ENCODE measurements around the gene UST.

Gene UST

DNA sequence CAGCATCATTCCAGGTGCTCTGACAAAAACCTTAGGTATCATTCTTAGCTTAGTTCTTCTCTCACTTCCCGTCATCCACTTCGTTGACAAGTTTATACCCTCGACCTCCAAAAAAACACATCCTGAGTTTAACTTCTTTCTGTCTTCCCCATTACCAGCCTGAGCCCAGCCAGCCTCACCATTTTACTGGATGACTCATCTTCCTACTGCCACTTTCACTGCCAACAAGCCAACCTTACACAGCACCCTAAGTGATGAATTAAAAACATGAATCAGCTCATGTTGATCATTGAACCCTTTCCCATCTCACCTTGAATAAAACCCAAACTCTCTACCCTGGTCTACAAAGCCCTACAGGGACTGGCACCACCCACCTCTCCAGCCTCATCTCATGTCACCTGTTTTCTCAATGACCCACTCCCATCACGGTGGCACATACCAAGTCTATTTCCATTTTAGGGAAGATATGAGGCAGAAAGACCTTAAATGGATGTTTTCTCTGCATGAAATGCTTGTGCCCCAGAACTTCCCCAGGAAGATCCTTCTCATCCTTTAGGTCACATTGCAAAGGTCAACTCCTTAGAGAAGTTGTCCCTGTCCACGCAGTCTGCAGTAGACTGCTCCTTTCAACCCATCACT is 9.9 kb upstream of the UST start:
- peaks cover 0 to 5% of the 10 kb centered on the region in 2 experiments for H3K27me3 ChIP-seq (ENCODE audit: control insufficient read depth in 1 of 2, insufficient read depth in 1 of 2, low read length in 2 of 2)
- no peak overlapping the region for H2BK120ac ChIP-seq (ENCODE audit: low read depth, low read length)
- H2AFZ ChIP-seq (ENCODE audit: low read depth, low read length), result no peak overlapping the region
- H3K14ac ChIP-seq (ENCODE audit: low read length in 2 of 2), result no peak overlapping the region
- no peak overlapping the region for H4K8ac ChIP-seq (ENCODE audit: low read length)
- H3K4me3 ChIP-seq (ENCODE audit: insufficient read depth in 1 of 2, low read depth in 1 of 2, low read length in 2 of 2), result no peak overlapping the region
- DNase-seq, result no peak
- no peak overlapping the region for H3K4ac ChIP-seq (ENCODE audit: low read depth in 1 of 2, low read length in 2 of 2)
- no peak overlapping the region for H3K23ac ChIP-seq (ENCODE audit: low read length in 2 of 2)
- no peak overlapping the region for H3K27ac ChIP-seq (ENCODE audit: low read length, poor library complexity, severe bottlenecking)
- H3K9ac ChIP-seq (ENCODE audit: low read length), result no peak overlapping the region
- no peaks in the 10 kb centered on the region for H3K36me3 ChIP-seq (ENCODE audit: control insufficient read depth in 1 of 2, insufficient read depth in 2 of 2, low read depth in 1 of 2, low read length in 2 of 2)
- no peaks in the 10 kb centered on the region for H3K9me3 ChIP-seq (ENCODE audit: control insufficient read depth, low read length)
- no peak overlapping the region for H2BK12ac ChIP-seq (ENCODE audit: low read length in 2 of 2)
- H2BK5ac ChIP-seq (ENCODE audit: low read depth, low read length, poor library complexity, severe bottlenecking), result no peak overlapping the region
- no peak overlapping the region for H2BK15ac ChIP-seq (ENCODE audit: low read depth, poor library complexity, severe bottlenecking)
- 85% methylated on average over 5 of the region's 5 CpGs for WGBS
- no peak overlapping the region for H4K91ac ChIP-seq (ENCODE audit: low read length)
- H3K79me1 ChIP-seq (replicated peaks; ENCODE audit: low read length, poor library complexity, severe bottlenecking), result no peaks in the 10 kb centered on the region
- H2AK5ac ChIP-seq (ENCODE audit: low read length, severe bottlenecking), result no peak overlapping the region
- no peaks in the 10 kb centered on the region for H3K4me1 ChIP-seq (ENCODE audit: control insufficient read depth, insufficient read depth, low read depth, low read length)
- no peak overlapping the region for H3K18ac ChIP-seq (ENCODE audit: low read depth in 1 of 2, low read length in 2 of 2)
- H3K4me2 ChIP-seq (ENCODE audit: low read length, poor library complexity, severe bottlenecking), result no peak overlapping the region

DNA sequence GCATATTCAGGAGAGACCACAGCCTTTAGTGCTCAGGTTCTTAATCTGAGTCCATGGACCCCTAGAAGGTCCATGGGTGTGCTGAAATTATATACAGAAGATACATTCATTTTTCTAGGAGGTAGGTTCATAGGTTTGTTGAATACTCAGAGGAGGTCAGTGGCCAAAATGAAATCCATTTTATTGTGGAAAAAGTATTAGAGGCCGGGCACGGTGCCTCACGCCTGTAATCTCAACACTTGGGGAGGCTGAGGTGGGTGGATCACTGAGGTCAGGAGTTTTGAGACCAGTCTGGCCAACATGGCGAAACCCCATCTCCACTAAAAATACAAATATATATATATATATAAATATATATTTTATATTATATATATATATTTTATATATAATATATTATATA is 9.0 kb upstream of the UST start:
- H2BK15ac ChIP-seq (ENCODE audit: low read depth, poor library complexity, severe bottlenecking), result no peak overlapping the region
- no peak overlapping the region for H3K14ac ChIP-seq (ENCODE audit: low read length in 2 of 2)
- H2BK5ac ChIP-seq (ENCODE audit: low read depth, low read length, poor library complexity, severe bottlenecking), result no peak overlapping the region
- H2BK12ac ChIP-seq (ENCODE audit: low read length in 2 of 2), result no peak overlapping the region
- no peak overlapping the region for H4K8ac ChIP-seq (ENCODE audit: low read length)
- no peak overlapping the region for H2AK5ac ChIP-seq (ENCODE audit: low read length, severe bottlenecking)
- 93% methylated on average over 2 of the region's 4 CpGs for WGBS
- no peak overlapping the region for H2BK120ac ChIP-seq (ENCODE audit: low read depth, low read length)
- H3K4me1 ChIP-seq (ENCODE audit: control insufficient read depth, insufficient read depth, low read depth, low read length), result no peaks in the 10 kb centered on the region
- H3K27me3 ChIP-seq (ENCODE audit: control insufficient read depth in 1 of 2, insufficient read depth in 1 of 2, low read length in 2 of 2), result peaks cover 0 to 6% of the 10 kb centered on the region in 2 experiments
- no peak overlapping the region for H3K18ac ChIP-seq (ENCODE audit: low read depth in 1 of 2, low read length in 2 of 2)
- H3K4me3 ChIP-seq (ENCODE audit: insufficient read depth in 1 of 2, low read depth in 1 of 2, low read length in 2 of 2), result no peak overlapping the region
- H4K91ac ChIP-seq (ENCODE audit: low read length), result no peak overlapping the region
- H2AFZ ChIP-seq (ENCODE audit: low read depth, low read length), result no peak overlapping the region
- H3K27ac ChIP-seq (ENCODE audit: low read length, poor library complexity, severe bottlenecking), result no peak overlapping the region
- H3K9ac ChIP-seq (ENCODE audit: low read length), result no peak overlapping the region
- H3K36me3 ChIP-seq (ENCODE audit: control insufficient read depth in 1 of 2, insufficient read depth in 2 of 2, low read depth in 1 of 2, low read length in 2 of 2), result no peaks in the 10 kb centered on the region
- H3K4ac ChIP-seq (ENCODE audit: low read depth in 1 of 2, low read length in 2 of 2), result no peak overlapping the region
- H3K4me2 ChIP-seq (ENCODE audit: low read length, poor library complexity, severe bottlenecking), result no peak overlapping the region
- no peak for DNase-seq
- no peak overlapping the region for H3K23ac ChIP-seq (ENCODE audit: low read length in 2 of 2)
- no peaks in the 10 kb centered on the region for H3K9me3 ChIP-seq (ENCODE audit: control insufficient read depth, low read length)
- H3K79me1 ChIP-seq (replicated peaks; ENCODE audit: low read length, poor library complexity, severe bottlenecking), result no peaks in the 10 kb centered on the region

- Histone ChIP-seq H3K27ac (ENCODE audit: low read length, poor library complexity, severe bottlenecking) (no peak overlapping the region), H3K14ac (ENCODE audit: low read length in 2 of 2) (no peak overlapping the region), H2BK15ac (ENCODE audit: low read depth, poor library complexity, severe bottlenecking) (no peak overlapping the region), H2BK12ac (ENCODE audit: low read length in 2 of 2) (no peak overlapping the region), H2BK5ac (ENCODE audit: low read depth, low read length, poor library complexity, severe bottlenecking) (no peak overlapping the region), H3K36me3 (ENCODE audit: control insufficient read depth in 1 of 2, insufficient read depth in 2 of 2, low read depth in 1 of 2, low read length in 2 of 2) (no peaks in the 10 kb centered on the region), H3K9ac (ENCODE audit: low read length) (no peak overlapping the region), H2BK120ac (ENCODE audit: low read depth, low read length) (no peak overlapping the region), H4K91ac (ENCODE audit: low read length) (no peak overlapping the region), H3K18ac (ENCODE audit: low read depth in 1 of 2, low read length in 2 of 2) (no peak overlapping the region), H3K4ac (ENCODE audit: low read depth in 1 of 2, low read length in 2 of 2) (no peak overlapping the region), H3K79me1 (replicated peaks; ENCODE audit: low read length, poor library complexity, severe bottlenecking) (no peaks in the 10 kb centered on the region), H2AFZ (ENCODE audit: low read depth, low read length) (no peak overlapping the region), H4K8ac (ENCODE audit: low read length) (no peak overlapping the region), H3K4me2 (ENCODE audit: low read length, poor library complexity, severe bottlenecking) (no peak overlapping the region), H3K23ac (ENCODE audit: low read length in 2 of 2) (no peak overlapping the region), H3K27me3 (ENCODE audit: control insufficient read depth in 1 of 2, insufficient read depth in 1 of 2, low read length in 2 of 2) (peaks cover 0 to 6% of the 10 kb centered on the region in 2 experiments), H3K4me3 (ENCODE audit: insufficient read depth in 1 of 2, low read depth in 1 of 2, low read length in 2 of 2) (no peak overlapping the region), H3K9me3 (ENCODE audit: control insufficient read depth, low read length) (no peaks in the 10 kb centered on the region), H3K4me1 (ENCODE audit: control insufficient read depth, insufficient read depth, low read depth, low read length) (peaks cover 3% of the 10 kb centered on the region), H2AK5ac (ENCODE audit: low read length, severe bottlenecking) (no peak overlapping the region)
- no peak for DNase-seq
- WGBS, result 98% methylated on average over 13 of the region's 14 CpGs
These were observed 7.6 kb upstream of the UST start for GRCh38 chr6:148738946-148739821.

DNA sequence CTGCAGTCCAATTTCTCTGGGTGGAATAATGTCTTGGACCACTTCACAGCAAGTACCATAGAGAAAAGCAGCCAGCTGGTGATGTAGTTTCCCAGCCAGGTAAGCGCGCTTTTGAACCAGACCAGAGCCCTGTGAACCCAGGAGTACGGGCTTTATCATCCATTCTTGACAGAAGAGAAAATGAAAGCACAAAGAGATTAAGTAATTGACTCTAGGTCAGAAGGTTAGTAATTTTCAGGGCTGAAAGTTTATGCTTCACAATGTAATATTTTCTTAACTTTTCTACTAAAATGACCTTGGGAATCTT is 7.1 kb upstream of the UST start:
- H4K8ac ChIP-seq (ENCODE audit: low read length), result no peak overlapping the region
- H4K91ac ChIP-seq (ENCODE audit: low read length), result no peak overlapping the region
- no peak overlapping the region for H3K23ac ChIP-seq (ENCODE audit: low read length in 2 of 2)
- H3K27me3 ChIP-seq (ENCODE audit: control insufficient read depth in 1 of 2, insufficient read depth in 1 of 2, low read length in 2 of 2), result peaks cover 0 to 6% of the 10 kb centered on the region in 2 experiments
- DNase-seq, result no peak
- 100% methylated on average over 2 of the region's 3 CpGs for WGBS
- H3K18ac ChIP-seq (ENCODE audit: low read depth in 1 of 2, low read length in 2 of 2), result no peak overlapping the region
- H3K4me2 ChIP-seq (ENCODE audit: low read length, poor library complexity, severe bottlenecking), result no peak overlapping the region
- H2BK120ac ChIP-seq (ENCODE audit: low read depth, low read length), result no peak overlapping the region
- H3K4ac ChIP-seq (ENCODE audit: low read depth in 1 of 2, low read length in 2 of 2), result no peak overlapping the region
- H2AFZ ChIP-seq (ENCODE audit: low read depth, low read length), result no peak overlapping the region
- H3K79me1 ChIP-seq (replicated peaks; ENCODE audit: low read length, poor library complexity, severe bottlenecking), result no peaks in the 10 kb centered on the region
- no peak overlapping the region for H2AK5ac ChIP-seq (ENCODE audit: low read length, severe bottlenecking)
- no peak overlapping the region for H3K9ac ChIP-seq (ENCODE audit: low read length)
- H3K14ac ChIP-seq (ENCODE audit: low read length in 2 of 2), result no peak overlapping the region
- no peak overlapping the region for H2BK5ac ChIP-seq (ENCODE audit: low read depth, low read length, poor library complexity, severe bottlenecking)
- H3K4me3 ChIP-seq (ENCODE audit: insufficient read depth in 1 of 2, low read depth in 1 of 2, low read length in 2 of 2), result no peak overlapping the region
- H3K36me3 ChIP-seq (ENCODE audit: control insufficient read depth in 1 of 2, insufficient read depth in 2 of 2, low read depth in 1 of 2, low read length in 2 of 2), result no peaks in the 10 kb centered on the region
- H2BK12ac ChIP-seq (ENCODE audit: low read length in 2 of 2), result no peak overlapping the region
- peaks cover 3% of the 10 kb centered on the region for H3K4me1 ChIP-seq (ENCODE audit: control insufficient read depth, insufficient read depth, low read depth, low read length)
- H2BK15ac ChIP-seq (ENCODE audit: low read depth, poor library complexity, severe bottlenecking), result no peak overlapping the region
- no peaks in the 10 kb centered on the region for H3K9me3 ChIP-seq (ENCODE audit: control insufficient read depth, low read length)
- no peak overlapping the region for H3K27ac ChIP-seq (ENCODE audit: low read length, poor library complexity, severe bottlenecking)

All from mesenchymal stem cell (in vitro differentiated cells and primary cell).